Adrenal gland (tissue), 12 donors: ENCODE results near the gene BNIP2. TPM values are rescaled to one million over a fixed set of nuclear protein-coding genes. Genes with fewer than 3 reads are reported as not detected.

Experiments
- DNase-seq, 7 donors: peaks; one replicate each; pipeline ENCODE4 v3.0.0-alpha.2; 2019 to 2020
- H3K27ac ChIP-seq, 5 donors: fragments of 200-600 bp; sonication (generic) in 4 of 5; 1 replicate in 3 of 5; 2 replicates in 2 of 5; pipeline versions ENCODE4 v1.5.1 to v1.8.0; 2016 to 2020; ENCODE audit warnings: mild to moderate bottlenecking in 1 of 5
- H3K27me3 ChIP-seq: fragments of 200-600 bp; 2 replicates; pipeline ENCODE4 v1.8.0; 2021
- H3K36me3 ChIP-seq, 2 donors: fragments of 200-600 bp; replicated peaks in 1 of 2; 1 replicate in 1 of 2; 2 replicates in 1 of 2; pipeline versions ENCODE4 v1.5.1 to v1.8.0; 2018 to 2022
- H3K4me1 ChIP-seq, 2 donors: fragments of 200-600 bp; replicated peaks in 1 of 2; 1 replicate in 1 of 2; 2 replicates in 1 of 2; pipeline versions ENCODE4 v1.5.1 to v1.8.0; 2018 to 2021
- H3K4me3 ChIP-seq, 4 donors: fragments of 200-600 bp; sonication (generic) in 3 of 4; one replicate each; pipeline ENCODE4 v1.5.1; 2016 to 2018
- H3K9me3 ChIP-seq, 3 donors: fragments of 200-600 bp; sonication (generic) in 1 of 3; replicated peaks in 1 of 3; 1 replicate in 2 of 3; 2 replicates in 1 of 3; pipeline versions ENCODE4 v1.5.1 to v1.8.0; 2016 to 2021
- POLR2A ChIP-seq, 2 donors: fragments of 450-650 bp; IDR thresholded peaks; one replicate each; pipeline ENCODE4 v1.6.1; 2017; ENCODE audit warnings: antibody characterized with exemption in 2 of 2, mild to moderate bottlenecking in 2 of 2, moderate library complexity in 1 of 2
- WGBS, 4 donors: extraction: QIAGEN DNeasy Blood & Tissue Kit in 2 of 4; methylation state at CpG; one replicate each; pipeline versions ENCODE4 v1.1.5 to v1.1.7; 2013 to 2017; 5-methylcytosine and 5-hydroxymethylcytosine counted together
- intact Hi-C, 2 donors: fragments of 100-400 bp; cut with DNase I; formaldehyde crosslinking; loops; one replicate each; pipeline versions ENCODE4 v1.14.1 to v1.15.0; 2022 to 2023
- polyA plus RNA-seq, 3 donors: library from polyadenylated mRNA; stranded (reverse); fragments of 200-250 nt in 2 of 3; fragments of 350-450 nt in 1 of 3; fragmentation: Illumina TruSeq in 1 of 3; extraction: RNeasy Lipid Tissue Mini Kit (QIAGEN cat#74804) in 1 of 3; gene quantifications; one replicate each; pipeline ENCODE4 v1.2.3, GENCODE V29; 2013 to 2014
- total RNA-seq, 9 donors: library from RNA; depleted of rRNA in 4 of 9; stranded (reverse); fragments of >200 nt in 4 of 9; fragments of 120-200 nt in 1 of 9; fragmentation: NEBNext Ultra II Directional in 1 of 9; extraction: Animal tissue kit (Norgen Biotek cat#: 25700) in 1 of 9; gene quantifications; one replicate each; pipeline versions ENCODE4 v1.1.0 to v1.2.4, GENCODE V29; 2013 to 2023
- TF ChIP-seq, protein P1 (sequence below), 6 experiments: fragments of 450-650 bp in 4 of 6; fragments of 200-600 bp in 2 of 6; sonication (generic) in 1 of 6; IDR thresholded peaks; 1 replicate in 5 of 6; 2 replicates in 1 of 6; pipeline versions ENCODE4 v1.5.1 to v1.8.0; 2016 to 2021; ENCODE audit warnings: antibody characterized with exemption in 6 of 6, mild to moderate bottlenecking in 2 of 6, moderate library complexity in 1 of 6
- donor health status: healthy with polysubstance abuse.
- donor health status: Bipolar disorder and iron deficiency.
- donor health status: DM: yes; HTN: yes; CAD: no.
- donor health status: DM: no; HTN: no; CAD: no.
- donor health status: DM: no; HTN: no; CAD: no.
- donor health status: DM: yes; HTN: yes; CAD: no.

The BNIP2 gene
- total and polyA plus RNA-seq, 12 donors, result 24.5 to 183 (median 67.4) TPM

DNA sequence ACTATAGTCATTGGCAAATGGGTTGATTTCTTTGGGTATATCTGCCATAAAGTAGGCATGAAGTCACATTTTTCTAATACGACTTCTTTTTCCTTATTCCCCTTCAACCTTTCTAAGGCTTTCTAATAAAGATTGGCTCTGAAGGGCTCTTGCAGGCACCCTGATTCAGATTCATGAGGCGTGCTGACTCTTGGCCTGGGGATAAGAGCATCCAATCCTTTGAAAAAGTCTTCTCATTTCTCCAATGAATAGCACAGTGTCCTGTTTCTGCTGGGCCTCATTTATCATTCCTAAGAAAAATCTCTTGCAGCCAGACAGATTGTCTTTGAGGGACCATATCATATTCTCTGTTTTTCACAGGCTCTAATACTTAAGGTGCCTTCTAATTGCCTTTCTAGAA, 32.3 kb upstream of the BNIP2 start:
- Histone ChIP-seq H3K27me3 (no peaks in the 10 kb centered on the region), H3K9me3 (no peaks in the 10 kb centered on the region), H3K27ac (no peak overlapping the region), H3K36me3 (no peaks in the 10 kb centered on the region), H3K4me1 (no peaks in the 10 kb centered on the region), H3K4me3 (no peak overlapping the region)
- intact Hi-C loops, result loop anchor here (10.0 kb wide), 2 partner anchors 453 to 603 kb away; no protein-coding TSS in a partner anchor
- no peak for TF ChIP-seq POLR2A (IDR thresholded peaks at IDR 0.05)
- TF ChIP-seq, protein P1, sequence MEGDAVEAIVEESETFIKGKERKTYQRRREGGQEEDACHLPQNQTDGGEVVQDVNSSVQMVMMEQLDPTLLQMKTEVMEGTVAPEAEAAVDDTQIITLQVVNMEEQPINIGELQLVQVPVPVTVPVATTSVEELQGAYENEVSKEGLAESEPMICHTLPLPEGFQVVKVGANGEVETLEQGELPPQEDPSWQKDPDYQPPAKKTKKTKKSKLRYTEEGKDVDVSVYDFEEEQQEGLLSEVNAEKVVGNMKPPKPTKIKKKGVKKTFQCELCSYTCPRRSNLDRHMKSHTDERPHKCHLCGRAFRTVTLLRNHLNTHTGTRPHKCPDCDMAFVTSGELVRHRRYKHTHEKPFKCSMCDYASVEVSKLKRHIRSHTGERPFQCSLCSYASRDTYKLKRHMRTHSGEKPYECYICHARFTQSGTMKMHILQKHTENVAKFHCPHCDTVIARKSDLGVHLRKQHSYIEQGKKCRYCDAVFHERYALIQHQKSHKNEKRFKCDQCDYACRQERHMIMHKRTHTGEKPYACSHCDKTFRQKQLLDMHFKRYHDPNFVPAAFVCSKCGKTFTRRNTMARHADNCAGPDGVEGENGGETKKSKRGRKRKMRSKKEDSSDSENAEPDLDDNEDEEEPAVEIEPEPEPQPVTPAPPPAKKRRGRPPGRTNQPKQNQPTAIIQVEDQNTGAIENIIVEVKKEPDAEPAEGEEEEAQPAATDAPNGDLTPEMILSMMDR (IDR thresholded peaks at IDR 0.05), result no peak
- 80 to 87% (median 81%) methylated on average over 2 of the region's 2 CpGs for WGBS, 4 donors
- DNase-seq, result no peak

DNA sequence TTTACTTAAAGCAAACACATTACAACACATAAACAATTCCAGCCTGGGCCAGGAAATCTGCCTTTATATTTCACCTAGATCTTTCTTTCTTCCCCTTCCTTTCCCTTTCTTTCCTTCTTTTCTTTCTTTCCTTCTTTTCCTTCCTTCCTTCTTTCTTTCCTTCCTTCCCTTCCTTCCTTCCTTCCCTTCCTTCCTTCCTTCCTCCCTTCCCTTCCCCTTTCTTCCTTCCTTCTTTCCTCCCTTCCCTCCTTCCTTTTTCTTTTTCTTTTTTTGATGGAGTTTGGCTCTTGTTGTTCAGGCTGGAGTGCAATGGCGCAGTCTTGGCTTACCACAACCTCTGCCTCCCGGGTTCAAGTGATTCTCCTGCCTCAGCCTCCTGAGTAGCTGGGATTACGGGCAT, 24.1 kb upstream of the BNIP2 start:
- 87 to 91% (median 89%) methylated on average over 3 of the region's 3 CpGs for WGBS, 4 donors
- no peaks in the 10 kb centered on the region for H3K27me3 ChIP-seq
- no peak overlapping the region for H3K4me3 ChIP-seq
- H3K4me1 ChIP-seq, result no peaks in the 10 kb centered on the region
- DNase-seq, result no peak
- no peak for TF ChIP-seq POLR2A (IDR thresholded peaks at IDR 0.05)
- TF ChIP-seq, protein P1 (IDR thresholded peaks at IDR 0.05), result no peak
- no peaks in the 10 kb centered on the region for H3K36me3 ChIP-seq
- H3K27ac ChIP-seq, result no peak overlapping the region
- H3K9me3 ChIP-seq, result no peaks in the 10 kb centered on the region
- intact Hi-C loops, result no loop called here

DNA sequence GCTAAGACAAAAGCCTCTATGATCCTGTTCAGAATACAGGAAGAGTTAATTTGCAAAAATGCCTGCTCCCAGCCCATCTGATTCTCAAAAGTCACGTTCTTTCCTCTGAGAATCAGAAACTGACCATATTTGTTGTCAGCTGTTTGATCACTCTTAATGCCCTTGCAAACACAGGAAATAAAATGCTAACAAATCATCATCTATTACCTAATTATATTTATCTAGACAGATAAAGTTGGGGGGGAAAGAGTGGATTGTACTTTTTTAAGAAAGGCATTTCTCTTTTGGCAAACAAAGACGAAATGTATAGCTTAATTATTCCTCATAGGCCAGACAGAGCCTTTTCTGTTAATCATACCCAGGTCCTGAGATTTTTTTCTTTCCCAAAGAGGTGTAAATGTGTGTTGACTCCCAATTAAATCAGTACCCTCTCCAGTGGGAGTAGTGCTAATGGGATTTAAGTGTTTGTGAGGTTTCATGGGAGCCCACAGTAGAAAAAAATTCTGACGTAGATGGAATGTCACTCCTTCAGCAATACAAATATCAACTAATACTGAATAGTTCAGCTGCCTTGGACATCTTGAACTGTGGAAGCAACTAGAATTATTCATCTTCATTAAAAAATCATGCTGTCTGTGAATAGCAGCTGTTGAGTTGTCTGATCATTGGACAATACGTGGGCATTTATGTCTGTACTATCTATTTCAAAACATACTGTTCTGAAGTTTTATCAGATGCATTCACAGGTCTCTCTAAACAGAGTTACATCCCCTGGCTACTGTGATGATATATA, 22.5 kb upstream of the BNIP2 start:
- DNase-seq, result no peak
- no peaks in the 10 kb centered on the region for H3K9me3 ChIP-seq

DNA sequence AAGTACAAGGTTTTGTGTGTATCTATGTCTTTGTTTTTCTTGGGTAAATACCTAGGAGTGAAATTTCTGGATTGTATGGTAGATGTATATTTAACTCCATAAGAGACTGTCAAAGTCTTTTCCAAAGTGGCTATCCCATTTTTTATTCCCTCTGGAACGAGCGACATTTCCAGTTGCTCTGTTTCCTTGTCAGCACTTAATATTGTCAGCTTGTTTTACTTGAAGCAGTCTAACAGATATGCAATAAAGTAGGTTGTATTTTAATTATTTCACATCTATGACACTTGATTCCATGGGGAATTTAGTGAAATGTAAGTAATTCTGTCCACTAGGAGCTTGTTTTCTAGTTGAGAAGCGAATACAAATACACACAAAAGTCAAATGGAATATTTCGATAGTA, 18.5 kb upstream of the BNIP2 start:
- intact Hi-C loops, result no loop called here
- 93 to 94% (median 93%) methylated on average over 4 of the region's 4 CpGs for WGBS, 4 donors
- Histone ChIP-seq H3K4me3 (no peak overlapping the region), H3K27ac (no peak overlapping the region), H3K36me3 (no peaks in the 10 kb centered on the region), H3K27me3 (no peaks in the 10 kb centered on the region), H3K4me1 (no peaks in the 10 kb centered on the region), H3K9me3 (no peaks in the 10 kb centered on the region)
- TF ChIP-seq, protein P1 (IDR thresholded peaks at IDR 0.05), result no peak
- TF ChIP-seq POLR2A (IDR thresholded peaks at IDR 0.05), result no peak
- DNase-seq, result no peak

More for the DNA sequence above, 22.5 kb upstream of the BNIP2 start:
- intact Hi-C loops, result no loop called here
- H3K27ac ChIP-seq, result no peak overlapping the region
- H3K36me3 ChIP-seq, result no peaks in the 10 kb centered on the region
- H3K4me1 ChIP-seq, result no peaks in the 10 kb centered on the region
- 52 to 66% (median 61%) methylated on average over 4 of the region's 4 CpGs for WGBS, 4 donors
- no peak overlapping the region for H3K4me3 ChIP-seq
- TF ChIP-seq, protein P1 (IDR thresholded peaks at IDR 0.05), result no peak
- no peak for TF ChIP-seq POLR2A (IDR thresholded peaks at IDR 0.05)
- no peaks in the 10 kb centered on the region for H3K27me3 ChIP-seq
